GM21737 (cell line): ENCODE data around the gene OR6V1.
"Not testable (repeated sequence)": the region's sequence is repeated elsewhere in the genome, so short reads cannot be mapped to it uniquely, and the experiment has no call there.

Experiments
- ATAC-seq: cut with Tn5 transposase; IDR thresholded peaks from one replicate; pipeline ENCODE4 v1.9.1; 2021; ENCODE audit warnings: mild to moderate bottlenecking, moderate library complexity; ENCODE audit not compliant: unreplicated experiment

Gene OR6V1

GRCh38 chr7:143042159-143042789 is 9.9 kb upstream of the OR6V1 start:
- ATAC-seq = no peak

- no peak for ATAC-seq
Measured at GRCh38 chr7:143042790-143043271, 9.3 kb upstream of the OR6V1 start.

DNA sequence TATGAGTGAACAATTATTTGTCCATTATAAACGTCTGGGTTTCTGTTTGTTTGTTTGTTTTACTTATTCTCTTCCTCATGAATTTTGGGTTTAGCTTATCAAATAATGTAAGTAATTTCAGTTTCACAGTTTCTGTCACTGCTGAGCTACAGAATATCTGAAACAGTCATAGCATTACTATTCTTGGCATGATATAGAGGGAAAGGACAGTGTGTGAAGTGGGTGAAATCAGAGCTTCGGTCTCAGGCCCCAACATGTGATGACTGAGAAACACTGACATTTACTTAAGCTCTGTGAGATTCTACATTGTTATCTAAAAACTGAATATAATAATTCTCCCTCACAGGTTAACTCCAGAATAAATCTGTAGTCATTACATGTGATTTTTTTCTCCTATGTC is 8.8 kb upstream of the OR6V1 start:
- no peak for ATAC-seq

DNA sequence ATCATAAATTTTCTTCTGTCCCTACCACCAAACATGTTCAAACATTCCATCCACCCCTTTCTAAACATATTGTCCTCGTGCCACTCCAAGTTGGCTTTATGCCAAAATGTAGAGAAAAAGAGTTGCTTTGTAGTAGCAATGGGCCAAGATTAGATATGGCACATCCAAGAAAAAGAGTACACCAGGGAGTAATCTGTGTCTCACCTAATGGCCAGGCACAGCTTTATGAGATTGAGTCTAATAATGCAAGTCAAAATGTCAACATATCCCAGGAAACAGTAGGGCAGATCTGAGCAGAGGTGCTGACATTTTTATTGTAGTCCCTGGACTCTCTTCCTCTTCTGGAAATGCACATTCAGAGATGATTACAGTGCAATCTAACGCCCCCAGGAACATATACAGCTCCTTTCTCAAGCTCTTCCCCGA is 5.7 kb upstream of the OR6V1 start:
- no peak for ATAC-seq

DNA sequence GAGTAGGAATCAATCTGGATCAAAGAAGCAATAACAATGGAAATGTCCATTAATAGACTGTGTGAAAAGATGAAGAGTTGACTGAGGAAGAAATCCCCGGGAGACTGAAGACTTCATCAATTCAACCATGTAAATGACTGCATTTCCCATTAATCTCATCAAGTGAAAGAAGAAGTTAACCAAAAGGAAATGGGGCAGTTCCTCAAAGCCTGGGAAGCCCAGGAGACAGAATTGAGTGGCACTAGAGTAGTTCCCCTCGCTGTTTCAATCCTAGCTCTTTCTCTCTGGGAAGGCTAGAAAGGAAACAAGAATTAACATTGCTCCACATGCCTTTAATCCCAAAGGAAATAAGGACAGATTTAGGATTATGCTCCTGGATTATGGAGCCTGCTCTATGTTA is 4.8 kb upstream of the OR6V1 start:
- no peak for ATAC-seq

- ATAC-seq = no peak
Measured at GRCh38 chr7:143048827-143049226, 3.3 kb upstream of the OR6V1 start.

DNA sequence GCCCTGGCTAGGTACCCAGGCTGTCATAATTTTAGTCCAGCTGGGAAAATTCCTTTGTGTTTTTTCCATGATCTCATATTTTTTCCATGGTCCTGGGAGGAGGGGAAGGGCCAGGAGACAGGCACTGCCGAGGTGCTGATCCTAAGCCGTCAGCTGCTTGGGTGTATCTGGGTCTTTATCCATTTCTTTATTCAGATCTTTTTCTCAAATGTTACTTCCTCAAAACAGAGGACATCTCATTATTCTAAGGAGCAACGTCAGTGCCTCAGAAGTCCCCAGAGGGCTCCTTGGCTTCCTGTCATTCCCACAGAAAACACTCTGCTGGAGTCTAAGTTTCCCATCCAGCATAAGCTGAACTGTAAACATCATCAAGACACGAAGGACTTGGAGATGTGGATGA is 2.8 kb upstream of the OR6V1 start:
- ATAC-seq = no peak

GRCh38 chr7:143050931-143051330 is 1.2 kb upstream of the OR6V1 start:
- no peak for ATAC-seq

GRCh38 chr7:143054621-143055020 is 2.5 kb downstream of the OR6V1 start:
- no peak for ATAC-seq

- no peak for ATAC-seq
Measured at GRCh38 chr7:143055754-143056153, 3.6 kb downstream of the OR6V1 start.

GRCh38 chr7:143063741-143064140 is 11.6 kb downstream of the OR6V1 start:
- ATAC-seq = no peak

GRCh38 chr7:143068446-143068845 is 16.3 kb downstream of the OR6V1 start:
- ATAC-seq = no peak

DNA sequence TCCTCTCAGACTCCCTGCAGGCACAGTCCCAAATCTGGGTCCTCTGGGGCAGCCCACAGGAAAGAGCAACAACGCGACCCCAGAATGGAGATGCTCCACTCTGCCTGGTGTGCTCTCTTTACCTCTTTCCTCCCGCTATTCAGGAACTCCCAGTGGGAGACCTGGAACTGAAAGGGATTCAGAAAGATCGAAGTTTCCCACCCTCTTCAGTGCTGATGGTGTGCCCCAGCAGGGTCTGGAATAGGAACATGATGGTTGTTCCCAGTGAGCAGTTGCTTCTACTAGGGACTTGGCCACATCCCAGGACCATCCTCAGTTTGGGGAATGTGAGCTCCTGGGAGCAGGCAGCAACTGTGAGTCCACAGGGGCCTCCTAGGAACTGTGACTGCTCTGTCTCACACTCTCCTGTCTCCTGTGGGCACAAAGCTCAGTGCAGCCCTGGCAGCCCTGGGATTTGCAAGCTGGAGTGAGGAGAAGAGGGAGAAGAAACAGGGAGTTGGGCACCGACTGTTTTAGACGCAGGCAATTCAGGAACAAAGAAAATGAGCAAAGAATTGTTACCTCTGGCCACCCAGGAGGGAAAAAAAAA is 17.9 kb downstream of the OR6V1 start:
- ATAC-seq = no peak

- ATAC-seq = no peak
Measured at GRCh38 chr7:143073556-143073955, 21.4 kb downstream of the OR6V1 start.

DNA sequence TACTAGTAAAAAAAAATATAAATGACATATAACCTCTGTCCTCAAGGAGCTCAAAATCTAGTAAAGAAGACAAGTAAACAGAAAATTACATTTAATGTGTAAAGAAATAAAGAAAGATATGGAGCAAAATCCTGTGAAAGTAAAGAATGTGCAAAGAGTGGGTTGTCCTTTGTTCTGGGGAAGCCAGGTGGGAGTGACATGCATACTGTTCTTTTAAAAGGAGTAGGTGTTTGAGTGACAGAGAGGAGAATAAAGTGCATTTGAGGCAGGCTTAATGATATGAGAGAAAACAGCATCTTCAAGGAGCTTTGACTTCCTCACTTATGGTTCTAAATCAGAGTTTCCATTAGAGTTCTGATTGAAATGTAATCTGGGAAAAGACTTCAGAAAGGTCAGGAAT is 22.0 kb downstream of the OR6V1 start:
- no peak for ATAC-seq

DNA sequence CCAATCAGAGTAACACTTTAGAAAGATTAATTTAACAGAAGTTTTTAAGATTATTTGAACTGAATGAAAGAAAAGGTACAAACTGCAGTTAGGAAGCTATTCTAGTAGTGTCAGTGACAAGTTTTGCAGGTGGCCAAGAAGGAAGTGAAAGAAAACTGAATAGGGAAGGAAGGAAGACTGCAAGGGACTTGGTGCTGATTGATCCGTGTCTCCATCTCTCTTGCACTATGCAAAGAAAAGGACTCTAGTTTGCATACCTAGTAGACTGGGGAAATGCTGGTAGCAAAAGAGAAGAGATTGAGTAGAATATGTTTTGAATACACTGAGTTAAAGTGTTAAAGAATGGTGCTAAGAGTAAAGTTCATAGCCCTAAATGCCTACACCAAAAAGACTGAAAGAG is 33.0 kb downstream of the OR6V1 start:
- no peak for ATAC-seq

DNA sequence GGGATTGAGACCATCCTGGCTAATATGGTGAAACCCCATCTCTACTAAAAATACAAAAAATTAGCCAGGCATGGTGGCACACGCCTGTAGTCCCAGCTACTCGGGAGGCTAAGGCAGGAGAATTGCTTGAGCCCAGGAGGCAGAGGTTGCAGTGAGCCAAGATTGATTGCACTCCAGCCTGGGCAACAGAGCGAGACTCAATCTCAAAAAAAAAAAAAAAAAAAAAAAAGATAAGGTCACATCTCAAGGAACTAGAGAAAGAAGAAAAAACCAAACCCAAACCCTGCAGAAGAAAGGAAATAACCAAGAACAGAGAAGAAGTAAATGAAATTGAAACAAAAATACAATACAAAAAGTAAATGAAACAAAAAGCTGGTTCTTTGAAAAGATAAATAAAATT is 33.5 kb downstream of the OR6V1 start:
- not testable (repeated sequence) for ATAC-seq

DNA sequence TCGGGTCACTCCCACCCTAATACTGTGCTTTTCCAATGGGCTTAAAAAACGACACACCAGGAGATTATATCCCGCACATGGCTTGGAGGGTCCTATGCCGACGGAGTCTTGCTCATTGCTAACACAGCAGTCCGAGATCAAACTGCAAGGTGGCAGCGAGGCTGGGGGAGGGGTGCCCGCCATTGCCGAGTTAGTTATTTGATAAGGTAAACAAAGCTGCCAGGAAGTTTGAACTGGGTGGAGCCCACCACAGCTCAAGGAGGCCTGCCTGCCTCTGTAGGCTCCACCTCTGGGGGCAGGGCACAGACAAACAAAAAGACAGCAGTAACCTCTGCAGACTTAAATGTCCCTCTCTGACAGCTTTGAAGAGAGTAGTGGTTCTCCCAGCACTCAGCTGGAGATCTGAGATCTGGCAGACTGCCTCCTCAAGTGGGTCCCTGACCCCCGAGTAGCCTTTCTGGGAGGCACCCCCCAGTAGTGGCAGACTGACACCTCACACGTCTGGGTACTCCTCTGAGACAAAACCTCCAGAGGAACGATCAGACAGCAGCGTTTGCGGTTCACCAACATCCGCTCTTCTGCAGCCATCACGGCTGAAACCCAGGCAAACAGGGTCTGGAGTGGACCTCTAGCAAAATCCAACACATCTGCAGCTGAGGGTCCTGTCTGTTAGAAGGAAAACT is 36.5 kb downstream of the OR6V1 start:
- not testable (repeated sequence) for ATAC-seq

DNA sequence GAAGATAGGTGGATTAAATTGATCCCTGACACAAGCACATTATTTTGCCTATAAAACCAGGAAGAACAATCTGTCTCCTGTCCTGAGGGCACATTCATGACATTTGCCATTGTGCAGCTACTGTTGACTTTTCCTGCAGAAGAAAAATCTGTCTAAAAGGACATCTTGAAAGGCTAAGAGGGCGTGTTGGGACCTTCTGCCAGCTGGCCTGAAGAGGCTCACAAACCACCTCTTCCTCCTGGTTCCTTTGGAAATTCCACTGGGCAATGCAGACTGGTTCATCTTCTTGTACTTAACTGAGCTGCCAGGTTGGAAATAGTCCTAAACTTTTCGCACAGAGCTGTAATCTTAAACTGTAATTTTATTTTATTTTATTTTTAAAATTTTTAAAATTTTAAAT is 44.0 kb downstream of the OR6V1 start:
- ATAC-seq = no peak

DNA sequence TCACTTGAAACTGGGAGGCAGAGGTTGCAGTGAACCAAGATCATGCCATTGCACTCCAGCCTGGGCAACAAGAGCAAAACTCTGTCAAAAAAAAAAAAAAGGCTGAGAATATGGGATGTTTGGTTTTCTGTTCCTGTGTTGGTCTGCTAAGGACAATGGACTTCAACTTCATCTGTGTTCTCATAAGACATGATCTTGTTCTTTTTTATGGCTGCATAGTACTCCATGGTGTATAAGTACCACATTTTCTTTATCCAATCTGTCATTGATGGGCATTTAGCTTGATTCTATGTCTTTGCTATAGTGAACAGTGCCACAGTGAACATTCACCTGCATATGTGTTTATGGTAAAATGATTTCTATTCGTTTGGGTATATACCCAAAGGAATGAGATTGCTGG is 47.4 kb downstream of the OR6V1 start:
- ATAC-seq = not testable (repeated sequence)
